EH (cell line): ENCODE data around the gene ACADS.

Experiments used
- DNase-seq: peaks from one replicate; pipeline ENCODE4 v3.0.0-alpha.2; 2015; ENCODE audit warnings: low read depth

ACADS gene

GRCh38 chr12:120702637-120703036, 23.0 kb upstream of the ACADS start:
- DNase-seq = no peak

GRCh38 chr12:120703311-120703942, 22.2 kb upstream of the ACADS start:
- no peak for DNase-seq

- DNase-seq = no peak
These were observed 20.0 kb upstream of the ACADS start for GRCh38 chr12:120705618-120706017.

- DNase-seq = no peak
These were observed 19.6 kb upstream of the ACADS start for GRCh38 chr12:120706029-120706428.

- no peak for DNase-seq
These were observed 17.0 kb upstream of the ACADS start for GRCh38 chr12:120708651-120709050.

GRCh38 chr12:120710031-120710804, 15.4 kb upstream of the ACADS start, which contains the start of gene UNC119B:
TSS of gene UNC119B (plus strand) at chr12:120710458. CDS start at chr12:120710475, 17 bp downstream.
- peak; percentile 66 for DNase-seq

- DNase-seq = peak; percentile 35
These were observed 14.8 kb upstream of the ACADS start for GRCh38 chr12:120710805-120711296.

- peak; percentile 12 for DNase-seq
These were observed 14.2 kb upstream of the ACADS start for GRCh38 chr12:120711411-120711810.

GRCh38 chr12:120712610-120713009, 13.0 kb upstream of the ACADS start:
- no peak for DNase-seq

- peak; percentile 85 for DNase-seq
These were observed 11.7 kb upstream of the ACADS start for GRCh38 chr12:120713861-120714482.

GRCh38 chr12:120718055-120718454, 7.6 kb upstream of the ACADS start:
- no peak for DNase-seq

GRCh38 chr12:120719072-120719471, 6.6 kb upstream of the ACADS start:
- no peak for DNase-seq

- DNase-seq = no peak
These were observed 6.0 kb upstream of the ACADS start for GRCh38 chr12:120719496-120720233.

GRCh38 chr12:120720234-120720986, 5.2 kb upstream of the ACADS start:
- DNase-seq = peak; percentile 66

- no peak for DNase-seq
These were observed 4.4 kb upstream of the ACADS start for GRCh38 chr12:120720987-120721801.

GRCh38 chr12:120721866-120722265, 3.8 kb upstream of the ACADS start:
- DNase-seq = no peak

GRCh38 chr12:120722784-120723183, 2.8 kb upstream of the ACADS start:
- DNase-seq = no peak

- DNase-seq = no peak
These were observed 906 bp upstream of the ACADS start for GRCh38 chr12:120724720-120725119.

- peak; percentile 6 for DNase-seq
These were observed 421 bp upstream of the ACADS start for GRCh38 chr12:120725151-120725658.

GRCh38 chr12:120726510-120726793, 826 bp downstream of the ACADS start:
- DNase-seq = no peak

GRCh38 chr12:120726961-120727360, 1.3 kb downstream of the ACADS start:
- DNase-seq = no peak
